SK-N-SH treated with all-trans-retinoic acid at 6 μM for 48 hours (cell line): ENCODE measurements around the gene MARS2.

Experiments
- ATAC-seq: fragments of 200-7000 bp; cut with Tn5 transposase; 3 replicates; pipeline ENCODE4 v1.9.1; 2020; ENCODE audit warnings: mild to moderate bottlenecking, moderate library complexity
- ARNTL ChIP-seq: fragments of 450-650 bp; formaldehyde crosslinking; IDR thresholded peaks from 2 replicates; pipeline ENCODE4 v1.5.0; 2020; ENCODE audit warnings: low read depth, mild to moderate bottlenecking, moderate library complexity, borderline replicate concordance
- BACH2 ChIP-seq: fragments of 250-450 bp; sonication (Bioruptor Pico); IDR thresholded peaks from 2 replicates; pipeline ENCODE4 v1.9.0; 2021; ENCODE audit warnings: mild to moderate bottlenecking, borderline replicate concordance
- CREB5 ChIP-seq: fragments of 250-450 bp; sonication (Bioruptor Pico); IDR thresholded peaks from 2 replicates; pipeline ENCODE4 v1.5.1; 2020; ENCODE audit warnings: low read depth, mild to moderate bottlenecking, moderate library complexity
- CSDC2 ChIP-seq: fragments of 250-450 bp; sonication (Bioruptor Pico); IDR thresholded peaks from 2 replicates; pipeline ENCODE4 v1.5.0; 2020; ENCODE audit warnings: mild to moderate bottlenecking, moderate library complexity
- CSRNP3 ChIP-seq: fragments of 250-450 bp; sonication (Bioruptor Pico); IDR thresholded peaks from 2 replicates; pipeline ENCODE4 v1.5.1; 2021; ENCODE audit warnings: mild to moderate bottlenecking, moderate library complexity
- ESRRG ChIP-seq: fragments of 250-450 bp; sonication (Bioruptor Pico); IDR thresholded peaks from 2 replicates; pipeline ENCODE4 v1.6.1; 2021; ENCODE audit warnings: mild to moderate bottlenecking
- GLIS3 ChIP-seq: fragments of 250-450 bp; sonication (Bioruptor Pico); IDR thresholded peaks from 2 replicates; pipeline ENCODE4 v1.5.0; 2020; ENCODE audit warnings: mild to moderate bottlenecking, moderate library complexity
- ISL1 ChIP-seq: fragments of 250-450 bp; sonication (Bioruptor Pico); IDR thresholded peaks from 2 replicates; pipeline ENCODE4 v2.1.2; 2022; ENCODE audit warnings: mild to moderate bottlenecking, moderate library complexity
- OSR1 ChIP-seq: fragments of 250-450 bp; sonication (Bioruptor Pico); IDR thresholded peaks from 2 replicates; pipeline ENCODE4 v1.8.0; 2022; ENCODE audit warnings: moderate library complexity, mild to moderate bottlenecking, inconsistent platforms
- PATZ1 ChIP-seq: fragments of 250-450 bp; sonication (Bioruptor Pico); IDR thresholded peaks from 2 replicates; pipeline ENCODE4 v1.8.0; 2020; ENCODE audit warnings: mild to moderate bottlenecking, moderate library complexity, borderline replicate concordance
- PPARA ChIP-seq: fragments of 250-450 bp; sonication (Bioruptor Pico); IDR thresholded peaks from 2 replicates; pipeline ENCODE4 v1.5.0; 2020; ENCODE audit warnings: mild to moderate bottlenecking, borderline replicate concordance
- RARB ChIP-seq: fragments of 250-450 bp; sonication (Bioruptor Pico); IDR thresholded peaks from 2 replicates; pipeline ENCODE4 v1.8.0; 2021; ENCODE audit warnings: mild to moderate bottlenecking, moderate library complexity
- SNAI2 ChIP-seq: fragments of 250-450 bp; sonication (Bioruptor Pico); IDR thresholded peaks from 2 replicates; pipeline ENCODE4 v1.5.0; 2020; ENCODE audit warnings: mild to moderate bottlenecking, moderate library complexity
- TCF4 ChIP-seq: fragments of 250-450 bp; sonication (Bioruptor Pico); IDR thresholded peaks from 2 replicates; pipeline ENCODE4 v1.8.0; 2021; ENCODE audit warnings: mild to moderate bottlenecking, moderate library complexity, borderline replicate concordance
- TOX ChIP-seq: fragments of 250-450 bp; sonication (Bioruptor Pico); IDR thresholded peaks from 2 replicates; pipeline ENCODE4 v1.8.0; 2021; ENCODE audit warnings: mild to moderate bottlenecking, moderate library complexity, borderline replicate concordance
- TSHZ2 ChIP-seq: fragments of 250-450 bp; sonication (Bioruptor Pico); IDR thresholded peaks from 2 replicates; pipeline ENCODE4 v1.5.0; 2020; ENCODE audit warnings: mild to moderate bottlenecking, moderate library complexity
- ZC3H10 ChIP-seq: fragments of 250-450 bp; sonication (Bioruptor Pico); IDR thresholded peaks from 2 replicates; pipeline ENCODE4 v1.5.1; 2021; ENCODE audit warnings: mild to moderate bottlenecking, moderate library complexity
- ZFP3 ChIP-seq: fragments of 250-450 bp; sonication (Bioruptor Pico); IDR thresholded peaks from 2 replicates; pipeline ENCODE4 v1.5.0; 2020; ENCODE audit warnings: mild to moderate bottlenecking, moderate library complexity
- ZFP30 ChIP-seq: fragments of 450-650 bp; formaldehyde crosslinking; IDR thresholded peaks from 2 replicates; pipeline ENCODE4 v1.5.0; 2022; ENCODE audit warnings: mild to moderate bottlenecking, moderate library complexity
- ZNF565 ChIP-seq: fragments of 450-650 bp; formaldehyde crosslinking; conservative IDR thresholded peaks from 2 replicates; pipeline ENCODE4 v1.5.0; 2020; ENCODE audit warnings: low read depth, mild to moderate bottlenecking, moderate library complexity
- ZNF70 ChIP-seq: fragments of 450-650 bp; formaldehyde crosslinking; IDR thresholded peaks from 2 replicates; pipeline ENCODE4 v1.5.0; 2020; ENCODE audit warnings: mild to moderate bottlenecking, moderate library complexity
- ZNF8 ChIP-seq: fragments of 450-650 bp; formaldehyde crosslinking; IDR thresholded peaks from 2 replicates; pipeline ENCODE4 v1.5.0; 2020; ENCODE audit warnings: mild to moderate bottlenecking, moderate library complexity

Gene MARS2

GRCh38 chr2:197704434-197705120 lies 592 bp upstream of the MARS2 start:
- peak; percentile 27 for ATAC-seq
- TF ChIP-seq ZNF565 (CRISPR knock-in tag), result no peak
- no peak for TF ChIP-seq ESRRG (CRISPR knock-in tag)
- no peak for TF ChIP-seq PATZ1 (CRISPR knock-in tag)
- no peak for TF ChIP-seq ARNTL (CRISPR knock-in tag)
- TF ChIP-seq CSDC2, result no peak
- TF ChIP-seq PPARA (CRISPR knock-in tag), result no peak
- TF ChIP-seq GLIS3 (CRISPR knock-in tag), result no peak
- no peak for TF ChIP-seq CSRNP3 (CRISPR knock-in tag)
- no peak for TF ChIP-seq ZNF8 (CRISPR knock-in tag)
- TF ChIP-seq TOX (CRISPR knock-in tag), result no peak
- no peak for TF ChIP-seq BACH2
- no peak for TF ChIP-seq TSHZ2 (CRISPR knock-in tag)

GRCh38 chr2:197705912-197706838 lies 1.0 kb downstream of the MARS2 start:
- ATAC-seq, result peak; percentile 34
- TF ChIP-seq PATZ1 (CRISPR knock-in tag) (no peak), ZC3H10 (CRISPR knock-in tag) (no peak), ISL1 (CRISPR knock-in tag) (no peak), SNAI2 (CRISPR knock-in tag) (no peak), BACH2 (no peak), RARB (CRISPR knock-in tag) (no peak), ARNTL (CRISPR knock-in tag) (no peak)

- TF ChIP-seq ZFP3 (CRISPR knock-in tag) (no peak), ESRRG (CRISPR knock-in tag) (no peak), ZNF70 (CRISPR knock-in tag) (no peak), SNAI2 (CRISPR knock-in tag) (no peak), ARNTL (CRISPR knock-in tag) (no peak), ZNF565 (CRISPR knock-in tag) (no peak), OSR1 (CRISPR knock-in tag) (no peak), GLIS3 (CRISPR knock-in tag) (no peak), CSRNP3 (CRISPR knock-in tag) (no peak), ZNF8 (CRISPR knock-in tag) (no peak), RARB (CRISPR knock-in tag) (no peak), PPARA (CRISPR knock-in tag) (no peak), TOX (CRISPR knock-in tag) (no peak), ISL1 (CRISPR knock-in tag) (no peak), TCF4 (CRISPR knock-in tag) (no peak), ZC3H10 (CRISPR knock-in tag) (no peak), PATZ1 (CRISPR knock-in tag) (no peak), ZFP30 (no peak), CREB5 (no peak), CSDC2 (no peak)
- peak; percentile 7 for ATAC-seq
Measured at GRCh38 chr2:197706839-197707207, 1.7 kb downstream of the MARS2 start.
